GM18858 (cell line): ENCODE measurements around the gene DACT1.

Experiments
- ATAC-seq: cut with Tn5 transposase; IDR thresholded peaks from one replicate; pipeline ENCODE4 v1.9.1; 2021; ENCODE audit not compliant: unreplicated experiment

DACT1 gene

GRCh38 chr14:58665773-58666500 lies 28.2 kb downstream of the DACT1 start:
- no peak for ATAC-seq

GRCh38 chr14:58666737-58667136 lies 29.0 kb downstream of the DACT1 start:
- no peak for ATAC-seq

- no peak for ATAC-seq
Observed at GRCh38 chr14:58667900-58668299, 30.1 kb downstream of the DACT1 start.

- ATAC-seq, result no peak
Observed at GRCh38 chr14:58668848-58669480, 31.2 kb downstream of the DACT1 start.

- ATAC-seq, result no peak
Observed at GRCh38 chr14:58669556-58670200, 31.9 kb downstream of the DACT1 start.

- no peak for ATAC-seq
Observed at GRCh38 chr14:58671024-58671423, 33.3 kb downstream of the DACT1 start.

- no peak for ATAC-seq
Observed at GRCh38 chr14:58671436-58671835, 33.7 kb downstream of the DACT1 start.

GRCh38 chr14:58673722-58674121 lies 36.0 kb downstream of the DACT1 start:
- no peak for ATAC-seq

- ATAC-seq, result no peak
Observed at GRCh38 chr14:58677001-58677400, 39.2 kb downstream of the DACT1 start.

- ATAC-seq, result no peak
Observed at GRCh38 chr14:58677517-58677916, 39.8 kb downstream of the DACT1 start.

GRCh38 chr14:58677996-58678395 lies 40.2 kb downstream of the DACT1 start:
- no peak for ATAC-seq

- ATAC-seq, result no peak
Observed at GRCh38 chr14:58680698-58681097, 42.9 kb downstream of the DACT1 start.

GRCh38 chr14:58687232-58687795 lies 49.6 kb downstream of the DACT1 start:
- ATAC-seq, result no peak

- ATAC-seq, result no peak
Observed at GRCh38 chr14:58690801-58691516, 53.2 kb downstream of the DACT1 start.

GRCh38 chr14:58693048-58693447 lies 55.3 kb downstream of the DACT1 start:
- ATAC-seq, result no peak

GRCh38 chr14:58695514-58695913 lies 57.8 kb downstream of the DACT1 start:
- no peak for ATAC-seq

- no peak for ATAC-seq
Observed at GRCh38 chr14:58697266-58697929, 59.6 kb downstream of the DACT1 start.
